Coronary artery (tissue), 2 donors: ENCODE data around the gene DOCK1.

ENCODE experiments used
- DNase-seq: peaks from one replicate; pipeline ENCODE4 v3.0.0-alpha.2; 2017; ENCODE audit warnings: low spot score
- H3K27ac ChIP-seq, 2 donors: fragments of 200-600 bp; sonication (generic); one replicate each; pipeline ENCODE4 v1.5.1; 2016 to 2019
- H3K4me3 ChIP-seq: fragments of 200-600 bp; sonication (generic); 2 replicates; pipeline ENCODE4 v1.5.1; 2016; ENCODE audit warnings: mild to moderate bottlenecking, moderate library complexity
- TF ChIP-seq, protein P1 (sequence below): fragments of 200-600 bp; sonication (generic); IDR thresholded peaks from one replicate; pipeline ENCODE4 v1.5.1; 2019; ENCODE audit warnings: antibody characterized with exemption

DOCK1 gene

GRCh38 chr10:127392351-127393235 lies 487.4 kb downstream of the DOCK1 start:
- peak overlapping the region; percentile 39 for H3K4me3 ChIP-seq
- TF ChIP-seq, protein P1, sequence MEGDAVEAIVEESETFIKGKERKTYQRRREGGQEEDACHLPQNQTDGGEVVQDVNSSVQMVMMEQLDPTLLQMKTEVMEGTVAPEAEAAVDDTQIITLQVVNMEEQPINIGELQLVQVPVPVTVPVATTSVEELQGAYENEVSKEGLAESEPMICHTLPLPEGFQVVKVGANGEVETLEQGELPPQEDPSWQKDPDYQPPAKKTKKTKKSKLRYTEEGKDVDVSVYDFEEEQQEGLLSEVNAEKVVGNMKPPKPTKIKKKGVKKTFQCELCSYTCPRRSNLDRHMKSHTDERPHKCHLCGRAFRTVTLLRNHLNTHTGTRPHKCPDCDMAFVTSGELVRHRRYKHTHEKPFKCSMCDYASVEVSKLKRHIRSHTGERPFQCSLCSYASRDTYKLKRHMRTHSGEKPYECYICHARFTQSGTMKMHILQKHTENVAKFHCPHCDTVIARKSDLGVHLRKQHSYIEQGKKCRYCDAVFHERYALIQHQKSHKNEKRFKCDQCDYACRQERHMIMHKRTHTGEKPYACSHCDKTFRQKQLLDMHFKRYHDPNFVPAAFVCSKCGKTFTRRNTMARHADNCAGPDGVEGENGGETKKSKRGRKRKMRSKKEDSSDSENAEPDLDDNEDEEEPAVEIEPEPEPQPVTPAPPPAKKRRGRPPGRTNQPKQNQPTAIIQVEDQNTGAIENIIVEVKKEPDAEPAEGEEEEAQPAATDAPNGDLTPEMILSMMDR: no peak
- peak overlapping the region; percentile 62 to 85 for H3K27ac ChIP-seq
- no peak for DNase-seq

DNA sequence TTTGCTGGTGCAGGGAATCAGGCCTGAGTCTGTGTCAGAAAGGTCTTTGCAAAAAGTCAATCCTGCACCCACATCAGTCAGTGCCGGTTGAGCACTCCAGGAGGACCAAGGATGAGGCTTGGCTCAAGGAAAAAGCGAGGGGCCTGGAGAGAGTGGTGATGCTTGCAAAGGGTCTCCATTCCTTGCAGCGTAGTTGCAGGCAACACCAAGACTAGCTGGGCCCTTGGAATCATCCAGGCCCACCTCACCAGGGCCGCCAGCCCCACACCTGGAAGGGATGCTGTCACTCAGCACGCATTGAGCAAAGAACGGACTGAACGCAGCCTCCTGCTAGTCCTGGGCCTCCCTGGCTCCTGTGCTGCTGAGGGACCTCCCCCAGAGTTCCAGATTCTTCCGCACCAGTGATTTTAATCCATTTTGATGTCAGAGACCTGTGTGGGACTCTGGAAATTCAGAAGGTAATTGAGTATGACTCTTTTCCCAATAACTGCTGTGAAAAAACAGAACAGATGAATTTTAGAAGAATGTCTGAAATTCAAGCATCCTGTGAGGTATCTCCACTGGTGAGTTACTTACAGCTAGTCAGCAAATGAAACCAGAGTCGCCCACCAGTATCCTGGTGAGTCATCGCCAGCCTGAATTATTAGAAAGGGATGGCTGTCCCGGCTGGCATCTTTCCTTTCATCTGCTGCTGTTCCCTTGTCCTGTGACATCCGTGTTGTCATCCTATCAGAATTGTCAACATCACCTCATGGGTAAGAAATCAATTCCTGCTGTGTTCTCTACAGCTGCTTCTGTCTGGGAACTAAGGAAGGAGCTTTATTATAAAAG lies 493.1 kb downstream of the DOCK1 start:
- no peak for DNase-seq
- H3K27ac ChIP-seq: no peak overlapping the region
- no peak overlapping the region for H3K4me3 ChIP-seq
- TF ChIP-seq, protein P1: no peak

DNA sequence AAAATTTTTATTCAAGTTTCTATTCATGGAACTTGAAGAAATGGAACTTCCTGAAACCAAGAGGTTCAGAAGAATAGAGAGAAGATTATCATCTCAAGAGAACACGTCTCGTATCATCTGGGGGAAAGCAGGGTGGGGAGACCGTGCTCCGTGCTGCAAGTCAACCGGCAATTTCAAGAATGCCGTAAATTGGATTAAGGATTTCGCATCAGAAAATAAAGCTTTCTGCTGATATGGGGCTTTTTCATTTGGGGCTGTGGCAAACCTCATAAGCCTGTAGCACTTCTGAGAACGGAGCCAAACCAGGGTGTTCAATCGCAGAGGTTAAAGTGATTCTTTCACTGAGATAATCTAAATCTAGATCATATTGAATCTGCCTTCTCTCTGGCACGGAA lies 493.7 kb downstream of the DOCK1 start:
- no peak for DNase-seq
- no peak overlapping the region for H3K27ac ChIP-seq
- H3K4me3 ChIP-seq: no peak overlapping the region
- TF ChIP-seq, protein P1: no peak

- no peak overlapping the region for H3K4me3 ChIP-seq
- TF ChIP-seq, protein P1: no peak
- DNase-seq: no peak
- no peak overlapping the region for H3K27ac ChIP-seq
Observed at GRCh38 chr10:127399668-127400067, 494.4 kb downstream of the DOCK1 start.

GRCh38 chr10:127400216-127400615 lies 495.0 kb downstream of the DOCK1 start:
- no peak overlapping the region for H3K4me3 ChIP-seq
- TF ChIP-seq, protein P1: no peak
- DNase-seq: no peak
- H3K27ac ChIP-seq: no peak overlapping the region

- TF ChIP-seq, protein P1: no peak
- no peak for DNase-seq
- Histone ChIP-seq H3K27ac (no peak overlapping the region), H3K4me3 (no peak overlapping the region)
Observed at GRCh38 chr10:127402596-127403409, 497.6 kb downstream of the DOCK1 start.
